HCT116 (cell line): Measurements from ENCODE around the gene ABLIM1. TPM values are rescaled to one million over a fixed set of nuclear protein-coding genes. Genes with fewer than 3 reads are reported as not detected.

Experiments
- total RNA-seq: library from RNA; stranded (reverse); gene quantifications from one replicate; pipeline ENCODE4 v1.2.1, GENCODE V29; 2021; ENCODE audit not compliant: unreplicated experiment

Gene ABLIM1
- total RNA-seq, 1 experiment from 2014 or later, result 96.2 TPM

Other genes starting within 250 kb of the ABLIM1 start
- 20.7 TPM for gene FHIP2A, start 163.5 kb upstream of the ABLIM1 start, total RNA-seq